Forelimb muscle (tissue), 1 donor: ENCODE results near the gene UVRAG. TPM values are rescaled to one million over a fixed set of nuclear protein-coding genes. Genes with fewer than 3 reads are reported as not detected.

ENCODE experiments used
- DNase-seq: peaks from one replicate; pipeline ENCODE4 v3.0.0-alpha.2; 2013; ENCODE audit warnings: low read depth
- polyA plus RNA-seq: library from polyadenylated mRNA; unstranded; fragments of 120-200 nt; gene quantifications from one replicate; pipeline ENCODE4 v1.2.1, GENCODE V29; 2013; ENCODE audit not compliant: insufficient read length

The UVRAG gene
- polyA plus RNA-seq, 1 donor: 8.1 TPM

DNA sequence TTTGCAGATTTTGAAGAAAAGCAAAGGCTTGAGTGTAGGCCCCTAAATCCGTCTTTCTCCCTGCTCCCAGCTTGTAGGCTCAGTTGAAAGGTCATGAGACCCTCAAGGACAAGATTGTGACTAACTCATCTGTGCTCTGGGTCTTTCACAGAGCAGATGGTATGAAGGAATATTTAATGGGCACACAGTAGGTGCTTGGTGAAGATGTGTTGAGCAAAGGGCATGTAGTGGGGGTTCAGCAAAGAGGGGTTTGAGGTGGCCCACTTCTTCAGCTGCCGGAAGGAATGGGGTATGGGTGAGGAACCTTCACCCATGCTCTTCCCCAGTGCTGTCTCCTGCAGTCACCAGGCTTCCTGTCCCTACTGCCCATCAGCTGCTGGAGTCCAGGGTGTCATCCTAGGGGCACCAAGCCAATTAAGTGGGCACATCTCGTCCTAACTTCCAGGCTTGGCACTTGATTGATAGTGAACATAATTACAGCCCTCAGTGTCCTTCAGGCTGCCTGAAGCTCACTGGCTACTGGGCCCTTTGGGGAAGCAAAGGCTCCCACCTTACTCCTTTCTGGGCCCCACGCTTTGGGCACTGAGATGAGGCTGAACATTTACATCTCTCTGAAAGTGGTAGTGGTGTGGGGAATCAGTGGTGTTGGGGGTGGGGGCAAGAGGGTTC lies 31.5 kb upstream of the UVRAG start:
- no peak for DNase-seq

DNA sequence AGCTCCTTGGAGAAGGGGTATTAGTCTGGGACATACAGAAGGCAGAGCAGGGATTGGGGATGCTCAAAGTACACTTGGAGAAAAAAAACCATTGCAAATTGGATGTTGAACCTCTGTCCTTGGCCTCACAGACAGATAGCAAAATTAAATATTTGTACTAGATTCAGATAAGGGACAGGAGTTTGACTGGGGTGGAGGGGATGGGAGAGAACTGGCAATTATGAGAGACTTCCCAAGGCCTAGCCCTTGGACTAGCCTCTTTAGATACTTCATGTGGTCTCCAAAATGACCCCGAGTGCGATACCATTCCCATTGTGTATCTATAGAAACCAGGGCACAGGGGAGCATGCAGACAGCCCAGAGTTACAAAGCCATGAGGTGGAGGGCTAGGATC lies 30.9 kb upstream of the UVRAG start:
- DNase-seq: no peak

DNA sequence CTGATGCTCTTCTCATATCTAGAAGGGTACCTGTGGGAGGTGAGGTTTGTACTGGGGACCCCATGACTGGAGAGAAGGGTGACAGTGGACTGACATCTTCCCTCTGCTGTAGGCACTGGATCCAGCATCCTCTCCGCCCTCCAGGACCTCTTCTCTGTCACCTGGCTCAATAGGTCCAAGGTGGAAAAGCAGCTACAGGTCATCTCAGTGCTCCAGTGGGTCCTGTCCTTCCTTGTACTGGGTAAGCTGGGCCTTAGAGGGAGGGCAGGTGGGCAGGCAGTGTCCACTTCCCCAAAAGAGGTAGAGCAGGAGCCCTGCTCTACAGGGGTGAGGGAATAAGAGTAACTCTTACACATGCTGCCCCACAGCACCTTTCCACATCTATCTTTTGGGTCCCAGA lies 30.5 kb upstream of the UVRAG start:
- DNase-seq: no peak

DNA sequence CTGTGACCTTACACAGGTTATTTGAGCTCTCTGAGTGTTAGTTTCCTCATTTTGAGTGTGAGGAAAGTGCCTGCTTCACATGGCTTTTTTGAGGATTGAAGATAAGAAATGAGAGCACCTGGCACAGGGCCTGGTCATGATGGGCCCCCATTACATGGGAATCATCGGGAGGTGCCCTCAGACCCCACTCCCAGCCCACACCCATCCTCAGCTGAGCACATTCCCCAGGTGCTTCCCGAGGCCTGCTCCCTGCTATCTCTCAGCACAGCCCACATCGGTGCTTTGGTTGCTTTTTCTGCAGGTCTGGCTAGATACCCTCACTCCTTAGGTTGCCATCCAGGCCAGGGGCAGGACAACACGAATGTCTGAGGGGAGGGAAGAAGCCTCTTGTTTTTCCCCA lies 29.8 kb upstream of the UVRAG start:
- no peak for DNase-seq

DNA sequence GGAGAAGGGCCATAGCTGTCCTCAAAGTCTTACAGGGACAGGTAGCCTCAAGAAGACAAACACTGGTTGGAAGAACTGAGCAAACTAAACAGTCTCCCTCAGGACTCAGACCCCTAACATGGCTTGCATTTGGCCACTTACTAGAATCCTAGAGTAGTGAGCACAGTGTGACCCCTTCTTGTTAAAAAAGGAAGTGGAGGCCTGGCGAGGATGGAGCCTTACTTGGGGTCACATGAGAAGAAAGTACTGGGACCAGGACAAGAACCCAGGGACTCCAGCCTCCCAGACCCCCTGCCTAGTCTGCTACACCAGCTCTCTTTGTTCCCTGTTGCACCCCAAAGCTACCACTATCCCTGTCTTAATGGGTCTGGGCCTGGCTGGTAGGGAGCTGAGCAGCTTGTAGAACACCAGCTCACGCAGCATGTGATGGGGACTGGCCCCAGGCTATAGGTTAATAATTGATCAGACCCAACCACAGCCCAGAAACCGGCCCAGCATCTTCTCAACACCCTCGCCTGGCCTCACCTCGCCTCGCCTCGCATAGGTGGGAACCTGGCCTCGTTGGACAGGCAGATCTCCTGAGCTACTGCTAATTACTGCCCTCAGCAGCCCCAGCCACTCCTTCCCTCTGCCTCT lies 28.8 kb upstream of the UVRAG start:
- DNase-seq: no peak

DNA sequence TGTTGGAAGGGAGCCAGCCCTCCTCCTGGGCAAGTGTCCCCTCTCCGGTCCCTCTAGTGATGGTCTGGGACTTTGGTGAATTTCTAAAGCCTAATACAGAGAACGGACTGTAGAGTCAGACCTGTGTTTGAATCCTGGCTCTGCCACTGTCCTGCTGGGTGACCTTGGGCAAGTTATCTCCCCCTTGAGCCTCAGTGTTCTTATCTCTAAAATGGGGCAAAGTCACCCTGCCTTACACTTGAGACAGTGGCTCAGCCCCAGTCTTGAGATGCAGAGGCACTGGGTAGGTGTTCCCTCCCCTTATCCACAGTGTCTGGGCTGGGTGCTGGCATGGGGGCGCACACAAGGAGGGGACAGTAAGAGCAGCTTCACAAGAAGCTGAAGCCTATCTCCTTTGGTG lies 25.5 kb upstream of the UVRAG start:
- no peak for DNase-seq

DNA sequence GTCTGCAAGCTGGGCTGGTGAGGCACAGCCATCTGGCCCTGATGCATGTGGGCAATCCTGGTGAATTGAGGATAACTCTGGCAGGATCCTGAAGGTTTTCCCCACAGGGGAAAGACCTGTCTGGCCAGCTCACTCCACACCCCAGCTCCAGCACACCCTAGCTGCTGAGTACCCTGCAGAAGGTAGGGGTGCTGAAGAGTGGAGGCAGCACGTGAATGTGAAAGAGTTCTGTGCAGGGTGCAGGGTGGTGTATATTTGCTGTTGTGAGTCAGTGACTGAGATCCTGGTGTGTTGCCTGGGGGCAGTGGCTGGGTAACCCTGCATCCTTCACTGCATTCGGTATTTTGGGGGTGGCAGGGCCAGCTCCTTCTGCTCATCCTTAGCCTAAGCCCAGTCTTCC lies 24.0 kb upstream of the UVRAG start:
- no peak for DNase-seq

DNA sequence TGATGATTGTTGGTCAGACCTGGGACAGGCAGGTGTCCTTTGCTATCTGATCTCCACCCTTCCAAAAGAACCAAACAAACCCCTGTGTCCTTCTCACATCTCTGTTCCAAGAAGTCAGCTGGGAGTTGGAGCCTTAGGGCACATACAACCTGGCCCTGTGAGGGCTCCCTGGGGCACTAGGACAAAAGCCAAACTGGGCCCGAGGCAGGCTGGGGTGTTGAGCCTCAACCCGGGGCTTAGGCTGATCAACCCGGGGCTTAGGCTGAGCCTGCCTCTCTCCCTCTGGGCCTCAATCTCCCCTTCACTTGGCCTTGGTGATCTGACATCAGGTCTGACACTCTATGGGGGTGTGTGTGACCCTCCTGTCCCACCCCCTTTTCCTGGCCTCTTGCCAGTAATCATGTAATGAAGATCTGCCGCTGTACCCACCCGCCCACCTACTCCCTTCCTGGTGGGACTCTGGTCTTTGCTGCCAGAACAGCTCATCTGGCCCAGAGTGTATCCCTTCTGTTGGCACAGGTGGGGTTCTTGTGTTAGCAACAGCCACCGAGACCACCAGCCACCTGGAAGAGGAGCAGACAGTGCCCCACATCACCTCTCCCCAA lies 22.8 kb upstream of the UVRAG start:
- no peak for DNase-seq

DNA sequence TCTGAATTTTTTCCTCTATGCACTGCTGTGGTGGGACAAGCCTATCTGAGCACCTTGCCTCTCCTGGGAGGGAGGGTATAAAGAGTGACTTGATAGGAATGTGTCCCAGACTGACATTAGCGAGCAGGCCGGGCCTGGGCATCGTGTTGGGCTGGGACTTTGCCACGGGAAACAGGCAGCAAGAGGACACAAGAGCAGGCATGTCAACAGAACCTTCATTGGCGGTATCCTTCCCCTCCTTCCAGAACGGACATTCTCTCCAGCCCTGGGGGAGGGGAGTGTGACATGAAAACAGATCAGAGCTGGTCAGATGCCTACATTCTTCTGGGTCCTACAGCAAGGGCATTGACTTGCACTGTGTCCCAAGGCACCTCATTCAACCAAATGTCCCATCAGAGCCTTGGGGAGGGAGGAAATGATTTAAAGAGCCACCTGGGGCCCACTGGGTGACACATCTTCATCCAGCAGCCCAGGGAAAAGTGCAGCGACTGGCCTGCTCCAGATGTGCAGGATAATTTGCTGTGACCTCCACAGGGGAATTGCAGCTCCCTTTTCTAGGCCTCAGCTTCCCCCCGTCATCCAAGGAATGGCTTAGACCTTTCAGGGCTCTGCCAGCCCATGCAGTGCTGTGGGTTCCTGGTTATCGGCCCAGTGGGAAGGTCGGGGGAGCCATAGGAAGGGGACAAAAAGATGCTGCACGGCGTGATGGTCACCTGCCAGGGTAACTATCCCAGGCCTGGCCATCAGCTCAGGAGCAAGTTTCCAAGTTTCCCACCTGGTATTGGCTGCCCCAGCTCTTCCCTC lies 21.8 kb upstream of the UVRAG start:
- DNase-seq: no peak

DNA sequence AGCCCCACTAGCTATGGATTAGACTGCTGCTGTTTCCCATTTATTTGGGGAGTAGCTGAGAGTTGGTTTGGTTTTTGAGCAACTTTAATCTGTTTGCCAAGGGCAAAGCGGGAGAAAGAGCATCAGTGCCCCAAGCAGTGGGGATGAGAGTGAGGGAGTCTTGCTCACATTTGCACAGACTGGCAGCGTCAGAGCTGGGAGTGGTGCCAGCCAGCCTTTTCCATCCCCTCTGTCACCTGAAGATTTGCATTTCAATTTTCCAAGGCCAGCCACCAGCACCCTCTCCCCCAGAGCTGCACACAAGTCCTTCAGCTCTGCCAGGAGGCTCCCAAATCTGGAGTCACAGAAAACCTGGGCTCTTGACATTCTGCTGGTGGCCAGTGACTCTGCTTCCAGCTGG lies 21.0 kb upstream of the UVRAG start:
- no peak for DNase-seq

DNA sequence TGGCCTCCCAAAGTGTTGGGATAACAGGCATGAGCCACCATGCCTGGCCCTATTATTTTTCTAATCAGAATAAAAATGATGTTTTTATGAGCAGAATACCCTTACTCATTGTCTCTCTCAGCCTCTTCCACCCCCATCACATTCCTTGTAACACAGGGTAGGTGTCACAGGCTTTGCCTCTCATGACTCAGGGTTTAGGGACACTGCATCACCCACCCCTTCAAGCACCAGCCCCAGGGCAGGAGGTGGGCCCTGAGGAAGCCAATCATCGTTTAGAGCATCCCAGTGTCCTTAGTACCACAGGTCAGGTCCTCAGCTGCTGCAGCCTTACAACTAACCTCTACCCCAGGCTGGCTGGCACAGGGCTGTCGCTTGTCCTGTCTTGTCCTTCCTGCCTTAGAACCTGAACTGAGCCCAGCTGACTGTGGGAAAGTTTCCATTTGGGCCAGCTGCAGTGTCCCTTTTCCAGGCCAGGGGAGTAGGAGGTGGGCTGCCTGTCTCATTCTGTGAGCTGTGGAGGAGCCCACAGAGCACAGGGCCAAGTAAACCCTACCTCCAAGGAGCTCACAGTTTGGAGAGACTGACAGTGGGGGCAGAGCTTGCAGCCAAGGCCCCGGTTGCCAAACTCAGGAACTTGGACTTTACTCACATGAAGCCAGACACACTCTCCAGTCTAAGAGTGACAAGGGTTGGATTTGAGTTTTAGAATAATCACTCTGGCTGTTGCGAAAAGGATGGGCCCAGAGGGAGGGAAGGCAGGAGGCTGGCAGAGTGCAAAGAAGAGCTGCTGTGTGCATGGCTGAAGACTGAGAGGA lies 19.5 kb upstream of the UVRAG start:
- DNase-seq: no peak

DNA sequence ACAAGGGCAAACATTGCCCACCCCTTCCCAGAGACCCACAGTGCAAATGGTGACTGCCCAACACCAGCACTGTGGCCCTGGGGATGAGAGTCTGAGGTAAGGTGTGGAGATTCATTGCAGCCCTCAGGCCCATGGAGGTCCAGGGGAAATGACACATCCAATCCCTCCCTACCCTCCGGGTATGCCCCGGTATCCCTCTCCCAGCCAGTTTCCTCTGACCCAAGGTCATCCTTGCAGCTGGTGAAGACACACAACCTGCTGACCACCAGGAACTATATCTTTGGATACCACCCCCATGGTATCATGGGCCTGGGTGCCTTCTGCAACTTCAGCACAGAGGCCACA lies 18.9 kb upstream of the UVRAG start:
- no peak for DNase-seq

DNA sequence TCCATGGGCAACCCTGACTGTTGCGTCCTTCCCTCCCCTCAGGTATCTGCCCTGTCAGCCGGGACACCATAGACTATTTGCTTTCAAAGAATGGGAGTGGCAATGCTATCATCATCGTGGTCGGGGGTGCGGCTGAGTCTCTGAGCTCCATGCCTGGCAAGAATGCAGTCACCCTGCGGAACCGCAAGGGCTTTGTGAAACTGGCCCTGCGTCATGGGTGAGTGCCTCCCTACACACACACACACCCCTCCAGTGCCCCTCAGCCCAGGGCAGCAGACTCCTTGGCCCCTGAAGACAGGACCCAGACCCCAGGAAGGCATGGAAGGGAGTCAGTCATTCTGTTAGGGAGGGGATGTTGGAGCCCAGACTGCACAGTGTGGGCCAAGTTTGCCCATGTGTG lies 17.9 kb upstream of the UVRAG start:
- no peak for DNase-seq

DNA sequence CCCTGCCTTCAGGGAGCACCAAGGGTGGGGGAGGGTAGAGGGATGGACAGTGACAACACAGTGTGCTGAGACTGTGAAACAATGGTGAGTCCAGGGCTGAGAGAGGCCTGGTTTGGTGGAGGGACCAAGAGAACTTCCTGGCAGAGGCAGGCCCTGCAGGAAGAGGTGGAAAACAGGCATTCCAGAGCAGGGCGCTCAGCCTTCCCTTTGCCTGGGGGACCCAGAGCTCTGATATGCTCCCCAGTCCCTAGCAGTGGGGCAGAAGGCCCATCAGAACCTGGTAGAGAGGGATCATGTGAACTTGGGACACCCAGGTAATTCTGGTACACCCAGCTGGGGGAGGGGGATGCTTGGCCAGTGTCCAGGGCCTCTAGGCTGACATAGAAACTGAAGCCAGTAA lies 17.2 kb upstream of the UVRAG start:
- DNase-seq: no peak

DNA sequence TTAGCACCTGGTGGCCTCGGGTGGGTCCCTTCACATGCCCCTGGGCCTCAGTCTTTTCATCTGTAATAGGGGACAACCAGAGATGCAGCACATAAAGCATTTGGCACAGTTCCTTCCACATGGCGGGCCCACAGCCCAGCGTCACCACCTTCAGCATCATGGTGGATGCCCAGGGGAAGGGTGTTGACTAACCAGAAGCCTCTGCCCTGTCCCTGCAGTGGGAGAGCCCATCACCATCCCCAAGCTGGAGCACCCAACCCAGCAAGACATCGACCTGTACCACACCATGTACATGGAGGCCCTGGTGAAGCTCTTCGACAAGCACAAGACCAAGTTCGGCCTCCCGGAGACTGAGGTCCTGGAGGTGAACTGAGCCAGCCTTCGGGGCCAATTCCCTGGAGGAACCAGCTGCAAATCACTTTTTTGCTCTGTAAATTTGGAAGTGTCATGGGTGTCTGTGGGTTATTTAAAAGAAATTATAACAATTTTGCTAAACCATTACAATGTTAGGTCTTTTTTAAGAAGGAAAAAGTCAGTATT lies 14.8 kb upstream of the UVRAG start:
- DNase-seq: no peak

DNA sequence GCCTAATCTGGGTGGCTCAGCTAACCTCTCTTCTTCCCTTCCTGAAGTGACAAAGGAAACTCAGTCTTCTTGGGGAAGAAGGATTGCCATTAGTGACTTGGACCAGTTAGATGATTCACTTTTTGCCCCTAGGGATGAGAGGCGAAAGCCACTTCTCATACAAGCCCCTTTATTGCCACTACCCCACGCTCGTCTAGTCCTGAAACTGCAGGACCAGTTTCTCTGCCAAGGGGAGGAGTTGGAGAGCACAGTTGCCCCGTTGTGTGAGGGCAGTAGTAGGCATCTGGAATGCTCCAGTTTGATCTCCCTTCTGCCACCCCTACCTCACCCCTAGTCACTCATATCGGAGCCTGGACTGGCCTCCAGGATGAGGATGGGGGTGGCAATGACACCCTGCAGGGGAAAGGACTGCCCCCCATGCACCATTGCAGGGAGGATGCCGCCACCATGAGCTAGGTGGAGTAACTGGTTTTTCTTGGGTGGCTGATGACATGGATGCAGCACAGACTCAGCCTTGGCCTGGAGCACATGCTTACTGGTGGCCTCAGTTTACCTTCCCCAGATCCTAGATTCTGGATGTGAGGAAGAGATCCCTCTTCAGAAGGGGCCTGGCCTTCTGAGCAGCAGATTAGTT lies 14.2 kb upstream of the UVRAG start:
- DNase-seq: no peak

DNA sequence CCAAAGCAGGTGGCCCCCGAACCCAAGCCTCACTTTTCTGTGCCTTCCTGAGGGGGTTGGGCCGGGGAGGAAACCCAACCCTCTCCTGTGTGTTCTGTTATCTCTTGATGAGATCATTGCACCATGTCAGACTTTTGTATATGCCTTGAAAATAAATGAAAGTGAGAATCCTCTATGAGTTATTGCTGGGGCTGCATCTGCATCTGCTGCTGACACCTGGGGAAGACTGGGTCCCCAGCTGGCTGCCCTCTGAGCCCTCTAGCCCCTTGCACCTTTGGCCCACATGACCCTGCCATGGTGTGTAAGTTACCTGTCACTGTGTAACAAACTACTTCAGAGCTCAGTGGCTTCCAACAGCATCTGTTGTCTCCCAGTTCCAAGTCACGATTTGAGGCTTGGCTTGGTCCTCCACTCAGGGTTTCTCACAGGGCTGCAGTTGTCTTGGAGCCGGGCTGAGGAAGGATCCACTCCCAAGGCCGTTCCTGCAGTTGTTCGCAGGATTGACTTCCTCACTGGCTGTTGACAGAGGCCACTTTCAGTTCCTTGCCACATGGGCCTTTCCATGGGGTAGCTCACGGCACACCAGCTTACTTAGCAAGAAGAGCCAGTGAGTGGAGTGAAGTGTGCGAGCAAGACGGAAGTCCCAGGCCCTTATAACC lies 13.5 kb upstream of the UVRAG start:
- no peak for DNase-seq

DNA sequence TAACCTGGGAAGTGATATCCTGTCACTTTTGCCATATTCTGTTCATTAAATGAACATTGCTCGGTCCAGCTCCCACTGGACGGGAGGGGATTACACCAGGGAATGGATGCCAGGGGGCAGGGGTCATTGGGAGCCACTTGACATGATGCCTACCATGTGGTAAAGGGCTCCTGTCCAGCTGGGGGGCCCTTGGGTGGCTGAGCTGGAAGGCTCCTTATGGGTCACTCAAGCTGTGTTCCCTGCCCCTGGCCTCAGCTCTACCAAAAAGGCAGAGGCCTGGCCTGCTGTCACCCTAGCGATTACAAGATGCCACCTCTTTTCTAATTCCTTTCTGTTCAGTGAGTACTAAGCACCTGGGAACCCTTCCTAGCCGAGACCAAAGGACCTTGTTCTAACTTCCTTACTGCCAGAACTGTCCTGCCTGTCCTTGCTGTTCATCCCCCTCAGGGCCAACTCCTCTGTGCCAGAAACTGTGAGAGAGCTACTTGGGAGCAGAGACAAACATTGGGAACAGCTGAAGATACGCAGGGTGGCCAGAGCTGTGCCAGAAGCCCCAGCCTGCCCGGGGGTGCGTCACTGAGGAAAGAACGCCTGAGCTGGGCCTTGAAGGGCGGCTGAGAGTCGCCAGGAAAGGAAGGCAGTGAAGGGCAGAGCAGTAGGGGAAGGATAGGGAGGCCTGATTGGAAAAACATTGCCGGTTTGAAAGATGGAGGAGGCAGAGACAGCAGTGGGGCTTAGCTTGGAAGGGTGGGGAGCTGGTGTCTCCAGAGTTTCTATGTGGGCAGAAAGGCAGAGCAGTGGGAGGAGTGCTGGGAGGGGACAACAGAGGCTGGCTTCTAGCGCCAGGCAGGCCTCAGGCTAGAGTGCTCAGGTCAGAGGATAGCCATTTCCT lies 12.7 kb upstream of the UVRAG start:
- DNase-seq: no peak
